Breast epithelium (tissue), 3 donors: ENCODE measurements around the gene LMNTD2.

Experiments
- POLR2A ChIP-seq: fragments of 450-650 bp; IDR thresholded peaks from one replicate; pipeline ENCODE4 v1.6.1; 2016; ENCODE audit warnings: antibody characterized with exemption, mild to moderate bottlenecking, moderate library complexity
- POLR2AphosphoS5 ChIP-seq, 3 donors: sonication (generic); formaldehyde crosslinking; IDR thresholded peaks; one replicate each; pipeline ENCODE4 v1.6.1; 2017; ENCODE audit warnings: antibody characterized with exemption in 3 of 3
- TF ChIP-seq, protein P1 (sequence below), 3 donors: fragments of 450-650 bp; IDR thresholded peaks; one replicate each; pipeline ENCODE4 v1.5.1; 2016 to 2017; ENCODE audit warnings: antibody characterized with exemption in 3 of 3, mild to moderate bottlenecking in 3 of 3, moderate library complexity in 3 of 3

DNA sequence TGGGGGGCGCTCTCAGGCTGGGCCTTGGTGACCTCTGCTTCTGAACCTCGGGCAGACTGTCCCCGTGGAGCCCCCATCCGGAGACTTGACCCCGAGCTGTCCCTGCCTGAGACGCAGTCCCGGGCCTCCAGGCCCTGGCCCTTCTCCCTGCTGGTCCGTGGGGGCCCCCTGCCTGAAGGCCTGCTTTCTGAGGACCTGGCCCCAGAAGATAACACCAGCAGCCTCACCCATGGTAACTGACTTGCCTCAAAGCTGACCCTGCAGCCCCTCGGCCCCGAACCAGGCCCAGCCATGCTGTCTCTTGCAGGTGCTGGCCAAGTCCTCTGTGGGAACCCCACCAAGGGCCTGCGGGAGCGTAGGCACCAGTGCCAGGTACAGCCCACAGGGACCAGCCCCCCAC, 8.9 kb downstream of the LMNTD2 start:
- TF ChIP-seq, protein P1, sequence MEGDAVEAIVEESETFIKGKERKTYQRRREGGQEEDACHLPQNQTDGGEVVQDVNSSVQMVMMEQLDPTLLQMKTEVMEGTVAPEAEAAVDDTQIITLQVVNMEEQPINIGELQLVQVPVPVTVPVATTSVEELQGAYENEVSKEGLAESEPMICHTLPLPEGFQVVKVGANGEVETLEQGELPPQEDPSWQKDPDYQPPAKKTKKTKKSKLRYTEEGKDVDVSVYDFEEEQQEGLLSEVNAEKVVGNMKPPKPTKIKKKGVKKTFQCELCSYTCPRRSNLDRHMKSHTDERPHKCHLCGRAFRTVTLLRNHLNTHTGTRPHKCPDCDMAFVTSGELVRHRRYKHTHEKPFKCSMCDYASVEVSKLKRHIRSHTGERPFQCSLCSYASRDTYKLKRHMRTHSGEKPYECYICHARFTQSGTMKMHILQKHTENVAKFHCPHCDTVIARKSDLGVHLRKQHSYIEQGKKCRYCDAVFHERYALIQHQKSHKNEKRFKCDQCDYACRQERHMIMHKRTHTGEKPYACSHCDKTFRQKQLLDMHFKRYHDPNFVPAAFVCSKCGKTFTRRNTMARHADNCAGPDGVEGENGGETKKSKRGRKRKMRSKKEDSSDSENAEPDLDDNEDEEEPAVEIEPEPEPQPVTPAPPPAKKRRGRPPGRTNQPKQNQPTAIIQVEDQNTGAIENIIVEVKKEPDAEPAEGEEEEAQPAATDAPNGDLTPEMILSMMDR (IDR thresholded peaks at IDR 0.05): no peak
- TF ChIP-seq POLR2AphosphoS5 (IDR thresholded peaks at IDR 0.05) (no peak), POLR2A (no peak)
